H1 (cell line): ENCODE results near the gene RAET1E. TPM values are rescaled to one million over a fixed set of nuclear protein-coding genes. Genes with fewer than 3 reads are reported as not detected.

Experiments used
- CTCF ChIA-PET: fragments of 300-600 bp; sonication (Branson Sonifier 250); formaldehyde crosslinking; loops from one replicate; lab custom pipeline; 2021; ENCODE audit not compliant: partially characterized antibody; lab: Charles Lee
- POLR2A ChIA-PET: fragments of 300-600 bp; sonication (Branson Sonifier 250); formaldehyde crosslinking; loops from one replicate; lab custom pipeline; 2021; ENCODE audit warnings: inconsistent platforms; ENCODE audit not compliant: partially characterized antibody; lab: Charles Lee
- DNase-seq, 2 experiments: peaks; one replicate each; pipeline versions ENCODE4 v3.0.0 to v3.0.0-alpha.2; 2010 to 2022; ENCODE audit warnings: low spot score in 2 of 2, low read depth in 1 of 2, mixed read lengths in 1 of 2
- FAIRE-seq: peaks from 2 replicates; lab custom pipeline; 2011; peaks lifted over from hg19 to GRCh38; lab: Jason Lieb, UNC
- H2AFZ ChIP-seq: 2 replicates; pipeline ENCODE4 v1.8.1; 2012; ENCODE audit warnings: low read length, inconsistent platforms
- H2AK5ac ChIP-seq: 2 replicates; pipeline ENCODE4 v1.6.1; 2013; ENCODE audit warnings: low read depth, low read length
- H2BK120ac ChIP-seq: replicated peaks from 2 replicates; pipeline ENCODE3; 2013; ENCODE audit warnings: low read depth, low read length, inconsistent platforms
- H2BK12ac ChIP-seq: 2 replicates; pipeline ENCODE4 v1.6.1; 2013; ENCODE audit warnings: low read depth, low read length
- H2BK15ac ChIP-seq: 2 replicates; pipeline ENCODE4 v1.6.1; 2013; ENCODE audit warnings: low read length
- H2BK20ac ChIP-seq: 2 replicates; pipeline ENCODE4 v1.6.1; 2013; ENCODE audit warnings: low read length
- H2BK5ac ChIP-seq: 2 replicates; pipeline ENCODE4 v1.6.1; 2013; ENCODE audit warnings: low read depth, low read length
- H3K14ac ChIP-seq: 2 replicates; pipeline ENCODE4 v1.6.1; 2013; ENCODE audit warnings: inconsistent platforms; ENCODE audit not compliant: insufficient read length
- H3K18ac ChIP-seq: 2 replicates; pipeline ENCODE4 v1.6.1; 2013; ENCODE audit warnings: low read length; ENCODE audit errors: extremely low read depth
- H3K23ac ChIP-seq: 2 replicates; pipeline ENCODE4 v1.6.1; 2013; ENCODE audit warnings: inconsistent platforms; ENCODE audit not compliant: insufficient read length
- H3K23me2 ChIP-seq: 2 replicates; pipeline ENCODE4 v1.6.1; 2013; ENCODE audit warnings: low read depth, low read length
- H3K27ac ChIP-seq: 2 replicates; pipeline ENCODE4 v1.6.1; 2011; ENCODE audit warnings: low read depth, low read length, inconsistent platforms
- H3K27me3 ChIP-seq, 4 experiments: replicated peaks in 1 of 4; 1 replicate in 1 of 4; 2 replicates in 3 of 4; pipeline versions ENCODE4 v1.6.1 to v1.8.1; 2011 to 2013; ENCODE audit warnings: low read length in 3 of 4, mild to moderate bottlenecking in 3 of 4, inconsistent platforms in 2 of 4, mixed read lengths in 2 of 4, moderate library complexity in 1 of 4; ENCODE audit not compliant: control insufficient read depth in 3 of 4, insufficient read depth in 3 of 4; ENCODE audit errors: extremely low read depth in 1 of 4
- H3K36me3 ChIP-seq, 4 experiments: 2 replicates each; pipeline versions ENCODE4 v1.6.1 to v1.8.1; 2011 to 2013; ENCODE audit warnings: mild to moderate bottlenecking in 4 of 4, low read length in 3 of 4, moderate library complexity in 2 of 4, control low read depth in 1 of 4, inconsistent platforms in 1 of 4; ENCODE audit not compliant: insufficient read depth in 4 of 4, control insufficient read depth in 2 of 4
- H3K4ac ChIP-seq: replicated peaks from 2 replicates; pipeline ENCODE3; 2013; ENCODE audit warnings: low read length, low read depth, mixed read lengths, inconsistent platforms; ENCODE audit not compliant: insufficient read length
- H3K4me1 ChIP-seq, 4 experiments: replicated peaks in 1 of 4; 1 replicate in 1 of 4; 2 replicates in 3 of 4; pipeline versions ENCODE4 v1.6.1 to v1.8.1; 2011 to 2013; ENCODE audit warnings: low read length in 3 of 4, inconsistent platforms in 2 of 4, mixed read lengths in 1 of 4; ENCODE audit not compliant: insufficient read depth in 4 of 4, control insufficient read depth in 3 of 4
- H3K4me2 ChIP-seq, 2 experiments: 2 replicates each; pipeline versions ENCODE4 v1.6.1 to v1.8.1; 2011 to 2013; ENCODE audit warnings: low read depth in 2 of 2, low read length in 2 of 2, control low read depth in 1 of 2, inconsistent platforms in 1 of 2, mild to moderate bottlenecking in 1 of 2; ENCODE audit not compliant: insufficient read depth in 1 of 2
- H3K4me3 ChIP-seq, 4 experiments: fragments of 200-600, 300-600 bp in 1 of 4; sonication (generic), shearing (Covaris generic), sonication (Bioruptor Twin) in 1 of 4; 2 replicates each; pipeline versions ENCODE4 v1.5.1 to v1.8.1; 2011 to 2016; ENCODE audit warnings: low read length in 4 of 4, low read depth in 3 of 4, control low read depth in 2 of 4, inconsistent platforms in 2 of 4, mild to moderate bottlenecking in 2 of 4, mixed read lengths in 1 of 4, moderate library complexity in 1 of 4; ENCODE audit not compliant: insufficient read depth in 2 of 4; ENCODE audit errors: extremely low read depth in 1 of 4
- H3K56ac ChIP-seq: replicated peaks from 2 replicates; pipeline ENCODE3; 2013; ENCODE audit warnings: low read depth, mild to moderate bottlenecking, mixed read lengths, low read length, inconsistent platforms; ENCODE audit not compliant: insufficient read length
- H3K79me1 ChIP-seq: 2 replicates; pipeline ENCODE4 v1.6.1; 2013; ENCODE audit warnings: low read depth, low read length, control low read depth
- H3K79me2 ChIP-seq, 2 experiments: 2 replicates each; pipeline versions ENCODE4 v1.6.1 to v1.8.1; 2012 to 2013; ENCODE audit warnings: low read length in 2 of 2, mild to moderate bottlenecking in 2 of 2, inconsistent platforms in 1 of 2; ENCODE audit not compliant: insufficient read depth in 2 of 2, control insufficient read depth in 1 of 2
- H3K9ac ChIP-seq, 4 experiments: replicated peaks in 1 of 4; 1 replicate in 1 of 4; 2 replicates in 3 of 4; pipeline versions ENCODE4 v1.6.1 to v1.8.1; 2011 to 2013; ENCODE audit warnings: low read depth in 3 of 4, low read length in 3 of 4, control low read depth in 2 of 4, mild to moderate bottlenecking in 2 of 4, moderate library complexity in 2 of 4, inconsistent platforms in 1 of 4; ENCODE audit errors: extremely low read depth in 1 of 4
- H3K9me3 ChIP-seq, 2 experiments: 2 replicates each; pipeline versions ENCODE4 v1.6.1 to v1.8.1; 2012 to 2013; ENCODE audit warnings: mild to moderate bottlenecking in 2 of 2, moderate library complexity in 2 of 2, control low read depth in 1 of 2, inconsistent platforms in 1 of 2, low read depth in 1 of 2, low read length in 1 of 2, mixed read lengths in 1 of 2; ENCODE audit not compliant: insufficient read depth in 2 of 2
- H4K20me1 ChIP-seq, 2 experiments: replicated peaks in 1 of 2; 2 replicates each; pipeline versions ENCODE3 to v1.8.1; 2011 to 2013; ENCODE audit warnings: inconsistent platforms in 2 of 2, low read length in 2 of 2, mild to moderate bottlenecking in 1 of 2; ENCODE audit not compliant: insufficient read depth in 2 of 2, control insufficient read depth in 1 of 2
- H4K5ac ChIP-seq: 2 replicates; pipeline ENCODE4 v1.6.1; 2013; ENCODE audit warnings: low read length, low read depth, mixed read lengths, inconsistent platforms; ENCODE audit not compliant: insufficient read length
- H4K8ac ChIP-seq: 2 replicates; pipeline ENCODE4 v1.8.0; 2013; ENCODE audit warnings: mild to moderate bottlenecking, moderate library complexity, low read length, inconsistent platforms; ENCODE audit not compliant: insufficient read depth; ENCODE audit errors: extremely low read depth
- H4K91ac ChIP-seq: replicated peaks from 2 replicates; pipeline ENCODE3; 2013; ENCODE audit warnings: low read length, mixed read lengths, inconsistent platforms; ENCODE audit not compliant: insufficient read length
- BCL11A ChIP-seq, 2 experiments: IDR thresholded peaks; one replicate each; pipeline ENCODE4 v1.6.1; 2011; ENCODE audit warnings: low read depth in 2 of 2, low read length in 2 of 2, mild to moderate bottlenecking in 2 of 2
- CHD1 ChIP-seq: IDR thresholded peaks from 2 replicates; pipeline ENCODE4 v1.6.1; 2012; ENCODE audit warnings: low read depth, low read length, improper control_type of control experiment
- CTBP2 ChIP-seq: IDR thresholded peaks from 2 replicates; pipeline ENCODE4 v1.7.0; 2011; ENCODE audit warnings: borderline replicate concordance, mild to moderate bottlenecking, moderate library complexity, mixed read lengths, low read length; ENCODE audit not compliant: insufficient read depth, insufficient read length
- FOSL1 ChIP-seq: IDR thresholded peaks from 2 replicates; pipeline ENCODE4 v1.6.1; 2011; ENCODE audit warnings: mild to moderate bottlenecking, low read depth, low read length, moderate library complexity; ENCODE audit not compliant: insufficient read depth
- GTF2F1 ChIP-seq: IDR thresholded peaks from 2 replicates; pipeline ENCODE4 v1.6.1; 2012; ENCODE audit warnings: low read depth, low read length, improper control_type of control experiment, borderline replicate concordance
- POU5F1 ChIP-seq: IDR thresholded peaks from 2 replicates; pipeline ENCODE4 v1.6.1; 2011; ENCODE audit warnings: low read depth, mild to moderate bottlenecking, low read length, moderate library complexity
- SAP30 ChIP-seq: fragments of 300-600 bp; sonication (generic); IDR thresholded peaks from 2 replicates; pipeline ENCODE4 v1.7.1; 2012; ENCODE audit warnings: low read length, moderate library complexity, mild to moderate bottlenecking, inconsistent platforms; ENCODE audit not compliant: insufficient read depth, insufficient replicate concordance
- SIN3A ChIP-seq, 2 experiments: IDR thresholded peaks in 1 of 2; conservative IDR thresholded peaks in 1 of 2; 2 replicates each; pipeline ENCODE4 v1.6.1; 2011 to 2012; ENCODE audit warnings: low read length in 2 of 2, improper control_type of control experiment in 1 of 2, low read depth in 1 of 2, mild to moderate bottlenecking in 1 of 2
- SIRT6 ChIP-seq: IDR thresholded peaks from one replicate; pipeline ENCODE4 v1.7.1; 2012; ENCODE audit warnings: low read length, inconsistent platforms
- SUZ12 ChIP-seq: fragments of 200-600 bp; sonication (generic); IDR thresholded peaks from 2 replicates; pipeline ENCODE4 v1.6.1; 2012; ENCODE audit warnings: mild to moderate bottlenecking, inconsistent platforms, low read length, moderate library complexity, mixed read lengths
- TAF7 ChIP-seq: optimal IDR thresholded peaks from 2 replicates; pipeline ENCODE3; 2011; ENCODE audit warnings: low read depth, mild to moderate bottlenecking, inconsistent platforms, low read length, moderate library complexity, borderline replicate concordance
- TBP ChIP-seq: IDR thresholded peaks from 2 replicates; pipeline ENCODE4 v1.6.1; 2011; ENCODE audit warnings: low read depth, low read length, improper control_type of control experiment
- YY1 ChIP-seq: IDR thresholded peaks from 2 replicates; pipeline ENCODE4 v1.6.1; 2011; ENCODE audit warnings: low read depth, mild to moderate bottlenecking, low read length
- WGBS, 2 experiments: shearing (Covaris generic) in 1 of 2; methylation state at CpG; one replicate each; pipeline versions ENCODE4 v1.1.6 to v1.1.7; 2013 to 2015; ENCODE audit warnings: low lambda C conversion rate in 2 of 2, mixed read lengths in 2 of 2, inconsistent platforms in 1 of 2, low coverage in 1 of 2, missing lambda C conversion rate in 1 of 2; ENCODE audit not compliant: insufficient replicate concordance in 2 of 2, insufficient coverage in 1 of 2, insufficient read length in 1 of 2; ENCODE audit errors: extremely low coverage in 1 of 2, missing lambda C conversion rate in 1 of 2; 5-methylcytosine and 5-hydroxymethylcytosine counted together
- polyA plus RNA-seq, 7 experiments: library from polyadenylated mRNA; depleted of rRNA in 3 of 7; stranded (reverse) in 5 of 7; unstranded in 2 of 7; fragments of >200 nt in 5 of 7; fragments of 200-250 nt in 2 of 7; gene quantifications; 1 replicate in 5 of 7; 2 replicates in 1 of 7; 4 replicates in 1 of 7; pipeline versions ENCODE4 v1.2.1 to v1.2.3, GENCODE V29; 2011 to 2013; ENCODE audit warnings: missing spikeins in 2 of 7, mixed read lengths in 2 of 7
- total RNA-seq: library from RNA; stranded (reverse); fragmentation: NEBNext Ultra II Directional; extraction: Animal tissue kit (Norgen Biotek cat#: 25700); gene quantifications from 2 replicates; pipeline ENCODE4 v1.2.1, GENCODE V29; 2021

The RAET1E gene
- total and polyA plus RNA-seq, 2 of the 8 experiments (the other 6 are each of a cell fraction or from before 2014, with no cell fraction given) = not detected

DNA sequence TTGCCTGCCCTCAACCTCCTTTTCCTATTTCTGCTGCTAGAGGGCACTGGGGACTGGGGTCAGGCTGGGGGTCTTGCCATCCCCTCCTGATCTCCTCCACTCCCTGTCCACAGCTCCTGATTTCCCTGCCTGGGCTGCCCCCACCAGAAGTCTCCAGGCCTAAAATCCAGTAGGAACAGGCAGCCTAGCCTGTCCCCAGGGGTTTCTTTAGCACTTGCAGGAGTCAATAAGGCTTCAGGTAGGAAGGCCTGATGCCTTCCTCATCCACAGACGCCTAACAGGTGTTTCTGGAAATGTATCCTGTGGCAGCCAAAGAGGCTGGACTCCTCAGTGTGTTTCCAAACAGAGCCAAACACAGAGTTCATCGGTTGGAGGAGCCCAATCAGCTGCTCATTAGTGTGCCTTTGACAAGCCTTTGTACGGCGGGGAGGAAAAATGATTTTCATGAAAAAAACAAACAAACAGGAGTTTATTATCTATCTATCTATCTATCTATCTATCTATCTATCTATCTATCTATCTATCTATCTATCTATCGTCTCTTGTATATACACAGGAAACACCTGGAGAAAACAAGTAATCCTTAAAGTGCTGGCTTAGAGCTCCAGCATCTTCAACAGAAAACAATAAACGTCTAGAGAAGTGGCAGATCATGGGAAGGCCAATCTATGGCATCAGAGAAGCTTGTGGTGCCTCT lies 3.7 kb upstream of the RAET1E start:
- H3K9ac ChIP-seq = no peak overlapping the region
- H3K9me3 ChIP-seq = no peaks in the 10 kb centered on the region; a peak in 1 of 4 replicates
- no peak overlapping the region for H2AFZ ChIP-seq
- H2BK12ac ChIP-seq = no peak overlapping the region
- H3K4me3 ChIP-seq = no peak overlapping the region
- no peak overlapping the region for H2BK120ac ChIP-seq
- H3K56ac ChIP-seq = no peak overlapping the region
- no peaks in the 10 kb centered on the region for H3K79me2 ChIP-seq
- H3K4me1 ChIP-seq = no peaks in the 10 kb centered on the region
- ChIA-PET POLR2A (no interaction called here), CTCF (interaction anchor here (1.2 kb wide), 1 partner anchor 67 kb away, joined by 3 read pairs; no protein-coding TSS in a partner anchor)
- H3K27me3 ChIP-seq = no peaks in the 10 kb centered on the region
- DNase-seq (no peak), FAIRE-seq (no peak)
- no peak overlapping the region for H2BK20ac ChIP-seq
- 86% methylated on average over 6 of the region's 6 CpGs; no CpG with 5 or more reads in 1 of the 2 experiments for WGBS, 2 experiments
- no peak overlapping the region for H3K18ac ChIP-seq
- H3K14ac ChIP-seq = no peak overlapping the region
- no peaks in the 10 kb centered on the region for H4K20me1 ChIP-seq
- no peak overlapping the region for H2AK5ac ChIP-seq
- no peak overlapping the region for H4K91ac ChIP-seq
- no peaks in the 10 kb centered on the region for H3K23me2 ChIP-seq
- H3K36me3 ChIP-seq = no peaks in the 10 kb centered on the region
- no peak overlapping the region for H4K8ac ChIP-seq
- H2BK15ac ChIP-seq = no peak overlapping the region
- H3K79me1 ChIP-seq = no peaks in the 10 kb centered on the region
- H3K27ac ChIP-seq = no peak overlapping the region
- H3K23ac ChIP-seq = no peak overlapping the region
- no peak overlapping the region for H4K5ac ChIP-seq
- no peak overlapping the region for H3K4me2 ChIP-seq
- H2BK5ac ChIP-seq = no peak overlapping the region
- no peak overlapping the region for H3K4ac ChIP-seq
- TF ChIP-seq SAP30 = no peak
- no peak for TF ChIP-seq TBP
- TF ChIP-seq GTF2F1 = no peak
- TF ChIP-seq CHD1 = no peak
- no peak for TF ChIP-seq SUZ12
- no peak for TF ChIP-seq SIN3A (conservative IDR thresholded peaks at IDR 0.05 in 1 of 2, IDR thresholded peaks at IDR 0.05 in 1 of 2; ENCODE audit: low read depth in 1 of 2, low read length in 2 of 2)
- TF ChIP-seq TAF7 = no peak
- TF ChIP-seq BCL11A (IDR thresholded peaks at IDR 0.05; ENCODE audit: low read depth in 2 of 2, low read length in 2 of 2) = no peak
- TF ChIP-seq SIRT6 = no peak
- no peak for TF ChIP-seq FOSL1
- no peak for TF ChIP-seq YY1
- no peak for TF ChIP-seq POU5F1
- TF ChIP-seq CTBP2 = no peak
